ENCODE data around the gene PTGDS. TPM values are rescaled to one million over a fixed set of nuclear protein-coding genes. Genes with fewer than 3 reads are reported as not detected.

The PTGDS gene
- total RNA-seq, 1 donor from 2014 or later, result 225 TPM

DNA sequence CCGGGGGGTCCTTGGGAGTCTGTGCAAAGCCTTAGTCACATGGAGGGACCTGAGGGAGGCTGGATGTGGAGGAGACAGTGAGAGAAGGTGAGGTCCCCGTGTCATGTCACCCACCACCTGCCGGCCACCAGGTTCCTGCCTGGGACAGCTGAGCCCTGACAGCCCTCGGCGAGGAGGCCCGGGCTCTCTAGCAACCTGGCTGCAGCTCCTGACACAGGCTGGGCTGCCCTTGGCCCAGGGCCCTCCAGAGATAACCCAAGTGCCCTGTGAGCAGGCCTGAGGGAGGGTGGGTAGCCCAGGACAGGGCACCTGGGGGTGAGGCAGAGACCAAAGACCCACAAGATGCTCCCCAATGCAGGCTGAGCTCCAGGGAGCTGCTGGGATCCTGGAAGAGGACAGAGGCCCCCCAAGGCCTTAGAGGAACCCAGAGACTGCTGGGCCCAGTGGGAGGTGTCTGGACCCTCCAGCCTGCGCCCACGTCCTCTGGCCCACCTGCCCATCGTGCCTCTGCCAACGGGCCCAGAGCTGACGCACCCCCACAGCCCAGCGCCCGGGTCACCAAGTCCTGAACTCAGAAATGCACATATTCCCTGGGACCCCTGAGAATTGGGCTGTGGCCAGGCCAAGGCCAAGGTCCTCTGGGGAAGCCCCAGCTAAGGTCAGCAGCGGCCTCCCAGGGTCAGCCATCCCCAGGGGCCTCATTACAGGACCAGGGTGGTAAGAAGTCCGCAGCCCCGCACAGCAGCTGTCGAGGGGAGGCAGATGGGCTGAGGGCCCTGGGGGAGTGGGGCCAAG lies 8.8 kb upstream of the PTGDS start:
- H3K9me3 ChIP-seq, result no peaks in the 10 kb centered on the region
- no peak overlapping the region for H3K27ac ChIP-seq
- intact Hi-C loops (cut with DNase I), result no loop called here
- TF ChIP-seq, protein P1, sequence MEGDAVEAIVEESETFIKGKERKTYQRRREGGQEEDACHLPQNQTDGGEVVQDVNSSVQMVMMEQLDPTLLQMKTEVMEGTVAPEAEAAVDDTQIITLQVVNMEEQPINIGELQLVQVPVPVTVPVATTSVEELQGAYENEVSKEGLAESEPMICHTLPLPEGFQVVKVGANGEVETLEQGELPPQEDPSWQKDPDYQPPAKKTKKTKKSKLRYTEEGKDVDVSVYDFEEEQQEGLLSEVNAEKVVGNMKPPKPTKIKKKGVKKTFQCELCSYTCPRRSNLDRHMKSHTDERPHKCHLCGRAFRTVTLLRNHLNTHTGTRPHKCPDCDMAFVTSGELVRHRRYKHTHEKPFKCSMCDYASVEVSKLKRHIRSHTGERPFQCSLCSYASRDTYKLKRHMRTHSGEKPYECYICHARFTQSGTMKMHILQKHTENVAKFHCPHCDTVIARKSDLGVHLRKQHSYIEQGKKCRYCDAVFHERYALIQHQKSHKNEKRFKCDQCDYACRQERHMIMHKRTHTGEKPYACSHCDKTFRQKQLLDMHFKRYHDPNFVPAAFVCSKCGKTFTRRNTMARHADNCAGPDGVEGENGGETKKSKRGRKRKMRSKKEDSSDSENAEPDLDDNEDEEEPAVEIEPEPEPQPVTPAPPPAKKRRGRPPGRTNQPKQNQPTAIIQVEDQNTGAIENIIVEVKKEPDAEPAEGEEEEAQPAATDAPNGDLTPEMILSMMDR (IDR thresholded peaks at IDR 0.05), result no peak
- DNase-seq (no peak), ATAC-seq (no peak)
- no peaks in the 10 kb centered on the region for H3K27me3 ChIP-seq (ENCODE audit: low read depth)
- H3K36me3 ChIP-seq, result no peaks in the 10 kb centered on the region
- H3K4me1 ChIP-seq, result peaks cover 8% of the 10 kb centered on the region
- no peak overlapping the region for H3K4me3 ChIP-seq

DNA sequence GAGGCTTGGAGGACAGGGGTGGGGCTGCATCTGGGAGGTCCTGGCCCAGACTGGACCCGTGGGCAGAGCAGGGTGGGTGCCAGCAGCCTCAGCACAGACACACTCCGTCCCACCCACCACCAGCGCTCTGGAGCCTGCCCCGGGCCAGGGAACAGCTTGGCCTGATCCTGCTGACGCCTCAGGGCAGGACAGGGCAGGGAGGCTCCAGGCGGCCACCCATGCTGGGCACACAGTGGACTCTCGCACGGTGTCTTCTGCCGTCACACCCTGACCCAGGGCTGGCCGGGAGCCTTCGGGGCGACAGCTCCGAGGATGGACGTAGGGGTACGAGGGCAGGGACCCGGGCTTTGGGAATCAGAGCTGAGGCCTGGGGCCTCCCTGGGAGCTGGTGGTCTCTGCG lies 8.2 kb upstream of the PTGDS start:
- Histone ChIP-seq H3K36me3 (no peaks in the 10 kb centered on the region), H3K27me3 (ENCODE audit: low read depth) (no peaks in the 10 kb centered on the region), H3K9me3 (no peaks in the 10 kb centered on the region), H3K27ac (no peak overlapping the region), H3K4me1 (peaks cover 12% of the 10 kb centered on the region), H3K4me3 (no peak overlapping the region)
- ATAC-seq (peak in 1 of 2 donors; percentile 14), DNase-seq (no peak)
- intact Hi-C loops (cut with DNase I), result no loop called here
- TF ChIP-seq, protein P1 (IDR thresholded peaks at IDR 0.05), result no peak

DNA sequence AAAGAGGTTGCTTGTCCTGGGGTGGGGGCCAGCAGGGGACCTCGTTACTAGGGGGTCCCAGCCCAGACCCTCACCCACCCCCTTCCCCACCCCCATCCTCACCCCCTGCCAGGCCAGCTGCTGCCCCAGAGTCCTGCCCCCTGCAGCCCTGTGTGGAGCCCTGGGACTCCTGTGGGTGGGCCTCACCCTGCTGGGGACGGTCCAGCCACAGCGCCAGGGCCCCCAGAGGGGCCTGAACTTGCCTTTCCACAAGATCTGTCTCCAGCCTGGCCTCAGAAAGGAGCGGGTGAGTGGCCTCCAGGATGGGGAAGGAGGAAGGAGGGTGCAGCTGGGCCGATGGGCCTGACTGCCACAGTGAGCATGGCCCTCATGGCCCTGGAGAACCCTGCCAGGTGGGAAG lies 7.5 kb upstream of the PTGDS start:
- DNase-seq, result no peak

DNA sequence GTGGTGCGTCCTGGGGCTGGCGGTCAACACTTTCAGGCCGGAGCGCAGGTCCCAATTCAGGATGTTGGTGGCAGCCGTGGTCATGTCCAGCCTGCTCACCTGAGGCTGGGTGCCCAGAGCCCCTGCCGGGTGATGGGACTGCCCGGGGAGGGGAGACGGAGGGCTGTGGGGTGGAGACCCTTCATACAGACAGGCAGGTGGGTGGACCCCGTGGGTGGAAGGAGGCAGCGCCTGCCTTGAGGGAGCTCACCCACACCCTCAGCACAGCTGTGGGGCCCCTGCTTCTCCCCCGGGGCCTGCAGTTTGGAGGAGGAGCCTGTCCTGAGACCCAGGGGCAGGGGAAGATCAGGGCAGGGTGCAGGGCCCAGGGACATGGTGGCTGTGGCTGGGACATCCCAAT lies 6.9 kb upstream of the PTGDS start:
- no peaks in the 10 kb centered on the region for H3K9me3 ChIP-seq
- no peak for ATAC-seq
- peaks cover 24% of the 10 kb centered on the region for H3K4me1 ChIP-seq
- TF ChIP-seq, protein P1 (IDR thresholded peaks at IDR 0.05), result no peak
- no peak for DNase-seq
- H3K27ac ChIP-seq, result no peak overlapping the region
- no peaks in the 10 kb centered on the region for H3K36me3 ChIP-seq
- intact Hi-C loops (cut with DNase I), result no loop called here
- no peaks in the 10 kb centered on the region for H3K27me3 ChIP-seq (ENCODE audit: low read depth)
- H3K4me3 ChIP-seq, result no peak overlapping the region

More for the DNA sequence above, 7.5 kb upstream of the PTGDS start:
- TF ChIP-seq, protein P1 (IDR thresholded peaks at IDR 0.05), result no peak
- Histone ChIP-seq H3K27ac (no peak overlapping the region), H3K4me1 (peaks cover 18% of the 10 kb centered on the region), H3K36me3 (no peaks in the 10 kb centered on the region), H3K9me3 (no peaks in the 10 kb centered on the region), H3K4me3 (no peak overlapping the region), H3K27me3 (ENCODE audit: low read depth) (no peaks in the 10 kb centered on the region)
- intact Hi-C loops (cut with DNase I), result no loop called here
- no peak for ATAC-seq

DNA sequence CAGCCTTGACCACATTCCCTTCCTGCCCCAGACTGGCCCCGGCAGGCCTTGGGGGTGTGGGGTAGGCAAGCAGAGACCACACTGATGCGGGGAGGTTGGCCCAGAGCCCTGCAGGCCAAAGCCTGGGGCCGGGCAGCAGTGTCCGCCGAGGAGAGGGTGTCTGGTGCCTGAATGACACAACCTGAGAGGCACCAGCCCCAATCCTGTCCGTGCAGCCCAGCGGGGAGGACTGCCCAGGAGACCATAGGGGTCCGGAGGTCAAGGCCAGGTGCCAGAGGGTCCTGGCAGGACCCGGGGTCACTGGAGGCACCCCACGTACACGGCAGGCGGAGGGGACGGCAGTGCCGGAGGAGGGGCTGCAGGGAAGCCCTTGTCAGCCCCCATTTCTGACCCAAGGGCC lies 5.6 kb upstream of the PTGDS start:
- no peaks in the 10 kb centered on the region for H3K36me3 ChIP-seq
- no peak overlapping the region for H3K27ac ChIP-seq
- no peak overlapping the region for H3K4me3 ChIP-seq
- ATAC-seq (no peak), DNase-seq (no peak)
- TF ChIP-seq, protein P1 (IDR thresholded peaks at IDR 0.05), result no peak
- no peaks in the 10 kb centered on the region for H3K9me3 ChIP-seq
- H3K4me1 ChIP-seq, result peaks cover 30% of the 10 kb centered on the region
- no peaks in the 10 kb centered on the region for H3K27me3 ChIP-seq (ENCODE audit: low read depth)
- intact Hi-C loops (cut with DNase I), result no loop called here

All from lower lobe of right lung (tissue), 2 donors.